HepG2 (cell line): ENCODE results near the gene PSMB3. TPM values are rescaled to one million over a fixed set of nuclear protein-coding genes. Genes with fewer than 3 reads are reported as not detected.

Experiments
- ARID4A ChIP-seq: sonication (generic); formaldehyde crosslinking; IDR thresholded peaks from 2 replicates; pipeline ENCODE4 v1.5.0; 2020; ENCODE audit warnings: mild to moderate bottlenecking, missing genetic modification reagents, borderline replicate concordance
- CHD4 ChIP-seq: fragments of 200-600 bp; sonication (generic); IDR thresholded peaks from 2 replicates; pipeline ENCODE4 v1.7.0; 2017; ENCODE audit warnings: mild to moderate bottlenecking, low read length, borderline replicate concordance
- CREB3 ChIP-seq: sonication (generic); formaldehyde crosslinking; IDR thresholded peaks from 2 replicates; pipeline ENCODE4 v1.5.0; 2020; ENCODE audit warnings: missing genetic modification reagents
- HOXD1 ChIP-seq: sonication (generic); formaldehyde crosslinking; IDR thresholded peaks from 2 replicates; pipeline ENCODE4 v1.5.0; 2020; ENCODE audit warnings: missing genetic modification reagents
- KMT2A ChIP-seq: sonication (generic); formaldehyde crosslinking; IDR thresholded peaks from 2 replicates; pipeline ENCODE4 v1.4.0; 2020; ENCODE audit warnings: missing genetic modification reagents
- MED13 ChIP-seq: sonication (generic); formaldehyde crosslinking; IDR thresholded peaks from 2 replicates; pipeline ENCODE4 v1.5.0; 2020; ENCODE audit warnings: missing genetic modification reagents
- NAIF1 ChIP-seq: sonication (generic); formaldehyde crosslinking; IDR thresholded peaks from 2 replicates; pipeline ENCODE4 v1.5.0; 2020; ENCODE audit warnings: mild to moderate bottlenecking, missing genetic modification reagents, borderline replicate concordance
- NFE2L1 ChIP-seq: sonication (generic); formaldehyde crosslinking; IDR thresholded peaks from 2 replicates; pipeline ENCODE4 v1.4.0; 2020; ENCODE audit warnings: missing genetic modification reagents, mild to moderate bottlenecking, borderline replicate concordance
- PHF20 ChIP-seq: sonication (generic); formaldehyde crosslinking; IDR thresholded peaks from 2 replicates; pipeline ENCODE4 v1.5.0; 2020; ENCODE audit warnings: mild to moderate bottlenecking, missing genetic modification reagents
- SNAPC5 ChIP-seq: sonication (generic); formaldehyde crosslinking; IDR thresholded peaks from 2 replicates; pipeline ENCODE4 v1.8.1; 2023; ENCODE audit warnings: mild to moderate bottlenecking, missing genetic modification reagents, borderline replicate concordance
- TIGD3 ChIP-seq: sonication (generic); formaldehyde crosslinking; IDR thresholded peaks from 2 replicates; pipeline ENCODE4 v1.5.1; 2020; ENCODE audit warnings: mild to moderate bottlenecking, missing genetic modification reagents, borderline replicate concordance
- ZMYM4 ChIP-seq: sonication (generic); formaldehyde crosslinking; IDR thresholded peaks from 2 replicates; pipeline ENCODE4 v1.8.1; 2023; ENCODE audit warnings: mild to moderate bottlenecking, missing genetic modification reagents
- ZNF737 ChIP-seq: sonication (generic); formaldehyde crosslinking; IDR thresholded peaks from 2 replicates; pipeline ENCODE4 v1.5.0; 2020; ENCODE audit warnings: missing genetic modification reagents, mild to moderate bottlenecking, borderline replicate concordance
- ZNF879 ChIP-seq: sonication (generic); formaldehyde crosslinking; IDR thresholded peaks from 2 replicates; pipeline ENCODE4 v1.8.1; 2023; ENCODE audit warnings: missing genetic modification reagents
- ZSCAN21 ChIP-seq: sonication (generic); formaldehyde crosslinking; IDR thresholded peaks from 2 replicates; pipeline ENCODE4 v1.8.0; 2022; ENCODE audit warnings: mild to moderate bottlenecking, missing genetic modification reagents, moderate library complexity, borderline replicate concordance
- polyA plus RNA-seq, 8 experiments: library from polyadenylated mRNA; depleted of rRNA in 3 of 8; stranded (reverse) in 7 of 8; unstranded in 1 of 8; fragments of >200 nt; fragmentation: Illumina TruSeq in 4 of 8; extraction: Trizol in 4 of 8; gene quantifications; 2 replicates each; pipeline versions ENCODE4 v1.2.1 to v1.2.3, GENCODE V29; 2011 to 2016; ENCODE audit warnings: low read depth in 4 of 8, missing spikeins in 1 of 8, mixed read lengths in 1 of 8; ENCODE audit not compliant: insufficient read depth in 1 of 8
- total RNA-seq, 5 experiments: library from RNA; depleted of rRNA; stranded (reverse); fragments of >200 nt; fragmentation: Illumina TruSeq; extraction: Trizol; gene quantifications; 2 replicates each; pipeline ENCODE4 v1.2.3, GENCODE V29; 2016; ENCODE audit warnings: low read depth in 1 of 5
- TF ChIP-seq, protein P1 (sequence below): sonication (generic); formaldehyde crosslinking; conservative IDR thresholded peaks from 2 replicates; pipeline ENCODE4 v1.8.0; 2022; ENCODE audit warnings: mild to moderate bottlenecking, moderate library complexity, missing genetic modification reagents
- TF ChIP-seq, protein P2 (sequence below): sonication (generic); formaldehyde crosslinking; IDR thresholded peaks from 2 replicates; pipeline ENCODE4 v1.9.0; 2021; ENCODE audit warnings: missing genetic modification reagents, borderline replicate concordance

The PSMB3 gene
- total and polyA plus RNA-seq, 2 of the 13 experiments (the other 11 are each of a cell fraction or from before 2014, with no cell fraction given) = 366 to 517 TPM

DNA sequence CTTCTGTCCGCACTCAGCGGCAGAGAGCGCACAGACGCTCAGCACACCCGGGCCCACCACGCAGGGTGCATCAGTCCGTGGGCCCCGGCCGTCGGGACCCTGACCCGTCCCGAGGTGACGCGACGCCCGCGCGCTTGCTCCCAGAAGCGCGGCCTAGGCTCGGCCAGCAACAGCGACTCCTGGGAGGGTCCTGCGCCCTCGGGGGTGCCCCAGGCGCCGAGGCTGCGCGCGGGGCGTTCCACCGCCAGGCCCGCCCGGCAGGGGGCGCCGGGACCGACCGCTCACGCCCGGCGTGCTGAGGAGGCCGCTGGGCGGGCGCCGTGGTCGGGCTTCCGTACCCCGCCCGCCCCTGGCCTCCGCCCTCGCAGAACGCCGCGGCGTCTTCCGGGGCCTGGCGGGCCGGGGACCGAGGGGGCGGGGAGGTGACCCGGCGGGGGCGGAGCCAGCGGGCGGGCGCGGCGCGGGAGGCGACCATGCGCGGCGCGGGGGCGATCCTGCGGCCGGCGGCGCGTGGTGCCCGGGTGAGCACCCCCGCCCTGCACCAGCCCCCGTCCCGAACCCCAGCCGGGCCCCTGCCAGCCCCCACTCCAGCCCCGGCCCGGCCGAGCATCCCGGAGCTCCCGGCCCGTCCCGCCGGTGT lies 22.5 kb upstream of the PSMB3 start, which contains the start of gene CISD3 (continued):
- no peak for TF ChIP-seq CHD4
- no peak for TF ChIP-seq SNAPC5 (CRISPR knock-in tag)
- no peak for TF ChIP-seq TIGD3 (CRISPR knock-in tag)
- TF ChIP-seq PHF20 (CRISPR knock-in tag) = no peak
- TF ChIP-seq ZMYM4 (CRISPR knock-in tag) = no peak
- no peak for TF ChIP-seq NAIF1 (CRISPR knock-in tag)
- TF ChIP-seq, protein P1, sequence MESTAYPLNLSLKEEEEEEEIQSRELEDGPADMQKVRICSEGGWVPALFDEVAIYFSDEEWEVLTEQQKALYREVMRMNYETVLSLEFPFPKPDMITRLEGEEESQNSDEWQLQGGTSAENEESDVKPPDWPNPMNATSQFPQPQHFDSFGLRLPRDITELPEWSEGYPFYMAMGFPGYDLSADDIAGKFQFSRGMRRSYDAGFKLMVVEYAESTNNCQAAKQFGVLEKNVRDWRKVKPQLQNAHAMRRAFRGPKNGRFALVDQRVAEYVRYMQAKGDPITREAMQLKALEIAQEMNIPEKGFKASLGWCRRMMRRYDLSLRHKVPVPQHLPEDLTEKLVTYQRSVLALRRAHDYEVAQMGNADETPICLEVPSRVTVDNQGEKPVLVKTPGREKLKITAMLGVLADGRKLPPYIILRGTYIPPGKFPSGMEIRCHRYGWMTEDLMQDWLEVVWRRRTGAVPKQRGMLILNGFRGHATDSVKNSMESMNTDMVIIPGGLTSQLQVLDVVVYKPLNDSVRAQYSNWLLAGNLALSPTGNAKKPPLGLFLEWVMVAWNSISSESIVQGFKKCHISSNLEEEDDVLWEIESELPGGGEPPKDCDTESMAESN (CRISPR knock-in tag) = peak; percentile 58
- TF ChIP-seq ZSCAN21 (CRISPR knock-in tag) = peak; percentile 87; the same call in 1 of the 2 replicates
- no peak for TF ChIP-seq NFE2L1 (CRISPR knock-in tag)
- peak; percentile 7; the same call in 1 of the 2 replicates for TF ChIP-seq ARID4A (CRISPR knock-in tag)
- no peak for TF ChIP-seq ZNF737 (CRISPR knock-in tag)
- TF ChIP-seq KMT2A = peak; percentile 60; the same call in 1 of the 2 replicates
- no peak for TF ChIP-seq ZNF879 (CRISPR knock-in tag)
- TF ChIP-seq MED13 (CRISPR knock-in tag) = 0 out of 2 replicates have a peak, but pooled peaks have one; percentile 22
- peak; percentile 93; the same call in 1 of the 2 replicates for TF ChIP-seq CREB3 (CRISPR knock-in tag)
- TF ChIP-seq, protein P2, sequence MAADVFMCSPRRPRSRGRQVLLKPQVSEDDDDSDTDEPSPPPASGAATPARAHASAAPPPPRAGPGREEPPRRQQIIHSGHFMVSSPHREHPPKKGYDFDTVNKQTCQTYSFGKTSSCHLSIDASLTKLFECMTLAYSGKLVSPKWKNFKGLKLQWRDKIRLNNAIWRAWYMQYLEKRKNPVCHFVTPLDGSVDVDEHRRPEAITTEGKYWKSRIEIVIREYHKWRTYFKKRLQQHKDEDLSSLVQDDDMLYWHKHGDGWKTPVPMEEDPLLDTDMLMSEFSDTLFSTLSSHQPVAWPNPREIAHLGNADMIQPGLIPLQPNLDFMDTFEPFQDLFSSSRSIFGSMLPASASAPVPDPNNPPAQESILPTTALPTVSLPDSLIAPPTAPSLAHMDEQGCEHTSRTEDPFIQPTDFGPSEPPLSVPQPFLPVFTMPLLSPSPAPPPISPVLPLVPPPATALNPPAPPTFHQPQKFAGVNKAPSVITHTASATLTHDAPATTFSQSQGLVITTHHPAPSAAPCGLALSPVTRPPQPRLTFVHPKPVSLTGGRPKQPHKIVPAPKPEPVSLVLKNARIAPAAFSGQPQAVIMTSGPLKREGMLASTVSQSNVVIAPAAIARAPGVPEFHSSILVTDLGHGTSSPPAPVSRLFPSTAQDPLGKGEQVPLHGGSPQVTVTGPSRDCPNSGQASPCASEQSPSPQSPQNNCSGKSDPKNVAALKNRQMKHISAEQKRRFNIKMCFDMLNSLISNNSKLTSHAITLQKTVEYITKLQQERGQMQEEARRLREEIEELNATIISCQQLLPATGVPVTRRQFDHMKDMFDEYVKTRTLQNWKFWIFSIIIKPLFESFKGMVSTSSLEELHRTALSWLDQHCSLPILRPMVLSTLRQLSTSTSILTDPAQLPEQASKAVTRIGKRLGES (CRISPR knock-in tag) = no peak
- TF ChIP-seq HOXD1 (CRISPR knock-in tag) = 0 out of 2 replicates have a peak, but pooled peaks have one; percentile 25
